Dedifferentiated amniotic fluid mesenchymal stem cell (primary cell): ENCODE data around the gene GOLGA6L10.
"Not testable (repeated sequence)": the region's sequence is repeated elsewhere in the genome, so short reads cannot be mapped to it uniquely, and the experiment has no call there.

Source experiments
- DNase-seq: peaks from one replicate; pipeline ENCODE4 v3.0.0-alpha.2; 2016; ENCODE audit errors: extremely low spot score

The GOLGA6L10 gene

GRCh38 chr15:82349375-82349774 is at the start of gene GOLGA6L10:
Gene GOLGA6L10 (minus strand): TSS chr15:82349475. CDS start chr15:82349375, 100 bp downstream.
- not testable (repeated sequence) for DNase-seq

GRCh38 chr15:82398785-82399184 is 49.5 kb upstream of the GOLGA6L10 start:
- no peak for DNase-seq

GRCh38 chr15:82397817-82398216 is 48.5 kb upstream of the GOLGA6L10 start:
- DNase-seq: no peak

GRCh38 chr15:82395788-82396187 is 46.5 kb upstream of the GOLGA6L10 start:
- not testable (repeated sequence) for DNase-seq

- peak; percentile 20 for DNase-seq
These were observed 44.4 kb upstream of the GOLGA6L10 start for GRCh38 chr15:82393671-82394070.

- not testable (repeated sequence) for DNase-seq
These were observed 42.8 kb upstream of the GOLGA6L10 start for GRCh38 chr15:82392077-82392476.

- DNase-seq: not testable (repeated sequence)
These were observed 40.9 kb upstream of the GOLGA6L10 start for GRCh38 chr15:82390152-82390551.

- DNase-seq: not testable (repeated sequence)
These were observed 37.9 kb upstream of the GOLGA6L10 start for GRCh38 chr15:82387209-82387608.

GRCh38 chr15:82381330-82381955 is 32.2 kb upstream of the GOLGA6L10 start:
- not testable (repeated sequence) for DNase-seq

- not testable (repeated sequence) for DNase-seq
These were observed 30.3 kb upstream of the GOLGA6L10 start for GRCh38 chr15:82379552-82379951.

- not testable (repeated sequence) for DNase-seq
These were observed 24.4 kb upstream of the GOLGA6L10 start for GRCh38 chr15:82373661-82374060.

- no peak for DNase-seq
These were observed 22.4 kb upstream of the GOLGA6L10 start for GRCh38 chr15:82371656-82372055.

GRCh38 chr15:82367790-82368189 is 18.5 kb upstream of the GOLGA6L10 start:
- DNase-seq: not testable (repeated sequence)

GRCh38 chr15:82365692-82366323 is 16.5 kb upstream of the GOLGA6L10 start:
- DNase-seq: not testable (repeated sequence)

- not testable (repeated sequence) for DNase-seq
These were observed 15.3 kb upstream of the GOLGA6L10 start for GRCh38 chr15:82364548-82364947.

- DNase-seq: not testable (repeated sequence)
These were observed 13.5 kb upstream of the GOLGA6L10 start for GRCh38 chr15:82362790-82363189.

- DNase-seq: not testable (repeated sequence)
These were observed 11.3 kb upstream of the GOLGA6L10 start for GRCh38 chr15:82360618-82361017.

GRCh38 chr15:82355055-82355454 is 5.8 kb upstream of the GOLGA6L10 start:
- DNase-seq: not testable (repeated sequence)

GRCh38 chr15:82354546-82354945 is 5.3 kb upstream of the GOLGA6L10 start:
- DNase-seq: not testable (repeated sequence)

GRCh38 chr15:82347645-82348044 is 1.6 kb downstream of the GOLGA6L10 start:
- DNase-seq: not testable (repeated sequence)

- not testable (repeated sequence) for DNase-seq
These were observed 4.1 kb downstream of the GOLGA6L10 start for GRCh38 chr15:82345176-82345575.

GRCh38 chr15:82344421-82344820 is 4.9 kb downstream of the GOLGA6L10 start:
- DNase-seq: not testable (repeated sequence)

- not testable (repeated sequence) for DNase-seq
These were observed 5.4 kb downstream of the GOLGA6L10 start for GRCh38 chr15:82343851-82344250.
